HG03045 (cell line): ENCODE measurements around the gene TNS1.

Source experiments
- ATAC-seq: cut with Tn5 transposase; IDR thresholded peaks from one replicate; pipeline ENCODE4 v1.9.1; 2021; ENCODE audit warnings: mild to moderate bottlenecking, moderate library complexity; ENCODE audit not compliant: unreplicated experiment

TNS1 gene

GRCh38 chr2:217947383-217948350 lies 55.1 kb downstream of the TNS1 start:
- ATAC-seq = no peak

- no peak for ATAC-seq
These were observed 56.7 kb downstream of the TNS1 start for GRCh38 chr2:217946051-217946450.

GRCh38 chr2:217945530-217945929 lies 57.3 kb downstream of the TNS1 start:
- ATAC-seq = no peak

GRCh38 chr2:217944923-217945322 lies 57.9 kb downstream of the TNS1 start:
- no peak for ATAC-seq

GRCh38 chr2:217944366-217944765 lies 58.4 kb downstream of the TNS1 start:
- ATAC-seq = no peak

GRCh38 chr2:217943446-217944321 lies 59.1 kb downstream of the TNS1 start:
- ATAC-seq = no peak

GRCh38 chr2:217942731-217943335 lies 60.0 kb downstream of the TNS1 start:
- ATAC-seq = no peak

GRCh38 chr2:217941886-217942728 lies 60.7 kb downstream of the TNS1 start:
- ATAC-seq = no peak

- no peak for ATAC-seq
These were observed 61.5 kb downstream of the TNS1 start for GRCh38 chr2:217941339-217941738.

- ATAC-seq = no peak
These were observed 62.3 kb downstream of the TNS1 start for GRCh38 chr2:217940261-217941220.

GRCh38 chr2:217939629-217940245 lies 63.1 kb downstream of the TNS1 start:
- ATAC-seq = no peak

- no peak for ATAC-seq
These were observed 63.6 kb downstream of the TNS1 start for GRCh38 chr2:217939220-217939619.

- no peak for ATAC-seq
These were observed 64.8 kb downstream of the TNS1 start for GRCh38 chr2:217938036-217938435.

- no peak for ATAC-seq
These were observed 65.3 kb downstream of the TNS1 start for GRCh38 chr2:217937446-217937845.

GRCh38 chr2:217936952-217937351 lies 65.8 kb downstream of the TNS1 start:
- ATAC-seq = no peak

- ATAC-seq = no peak
These were observed 66.7 kb downstream of the TNS1 start for GRCh38 chr2:217935901-217936684.

GRCh38 chr2:217935235-217935879 lies 67.4 kb downstream of the TNS1 start:
- no peak for ATAC-seq
